ENCODE results near the gene AFAP1L2.

GRCh38 chr10:114352653-114353298, 51.5 kb downstream of the AFAP1L2 start:
- TF ChIP-seq CTCF (IDR thresholded peaks at IDR 0.05) (no peak), POLR2AphosphoS5 (IDR thresholded peaks at IDR 0.05; ENCODE audit: insufficient read depth in 1 of 2, low read depth in 1 of 2) (no peak)

Data from vagina (tissue), 2 donors.